ENCODE measurements around the gene HOXD8. TPM values are rescaled to one million over a fixed set of nuclear protein-coding genes. Genes with fewer than 3 reads are reported as not detected.

HOXD8 gene
- total and polyA plus RNA-seq, 2 of the 8 experiments (the other 6 are each of a cell fraction or from before 2014, with no cell fraction given), result not detected

- TF ChIP-seq CHD7 (IDR thresholded peaks at IDR 0.05; ENCODE audit: insufficient replicate concordance, low read length) (no peak), SP2 (IDR thresholded peaks at IDR 0.05; ENCODE audit: low read length) (no peak), CTCF (IDR thresholded peaks at IDR 0.05; ENCODE audit: control extremely low read depth in 1 of 3, insufficient read depth in 1 of 3, low read depth in 1 of 3, low read length in 3 of 3) (no peak), RBBP5 (IDR thresholded peaks at IDR 0.05; ENCODE audit: borderline replicate concordance, low read depth, low read length) (no peak)
These were observed 20.2 kb upstream of the HOXD8 start (continued) for GRCh38 chr2:176109192-176109901.
